Hepatocyte (in vitro differentiated cells): ENCODE results near the gene SRRT. TPM values are rescaled to one million over a fixed set of nuclear protein-coding genes. Genes with fewer than 3 reads are reported as not detected.

Experiments
- DNase-seq: peaks from one replicate; pipeline ENCODE4 v3.0.0-alpha.2; 2016; ENCODE audit warnings: low spot score
- H2AFZ ChIP-seq: fragments of 200-600 bp; sonication (generic); 2 replicates; pipeline ENCODE4 v1.6.0; 2016; ENCODE audit warnings: antibody characterized with exemption, mild to moderate bottlenecking
- H3K27ac ChIP-seq: fragments of 200-600 bp; sonication (generic); 2 replicates; pipeline ENCODE4 v1.5.1; 2016; ENCODE audit warnings: mild to moderate bottlenecking
- H3K27me3 ChIP-seq: fragments of 200-600 bp; sonication (generic); 2 replicates; pipeline ENCODE4 v1.6.1; 2016
- H3K36me3 ChIP-seq: fragments of 200-600 bp; sonication (generic); replicated peaks from 2 replicates; pipeline ENCODE4 v1.5.1; 2016; ENCODE audit warnings: low read depth; ENCODE audit not compliant: insufficient read depth
- H3K4me1 ChIP-seq: fragments of 200-600 bp; sonication (generic); 2 replicates; pipeline ENCODE4 v1.5.1; 2016; ENCODE audit warnings: mild to moderate bottlenecking, moderate library complexity; ENCODE audit not compliant: insufficient read depth
- H3K4me2 ChIP-seq: fragments of 200-600 bp; sonication (generic); 2 replicates; pipeline ENCODE4 v1.6.0; 2016
- H3K4me3 ChIP-seq: fragments of 200-600 bp; sonication (generic); 2 replicates; pipeline ENCODE4 v1.5.1; 2016; ENCODE audit warnings: mild to moderate bottlenecking
- H3K79me2 ChIP-seq: fragments of 200-600 bp; sonication (generic); 2 replicates; pipeline ENCODE4 v1.6.0; 2017; ENCODE audit warnings: mild to moderate bottlenecking
- H3K9me2 ChIP-seq: fragments of 200-600 bp; sonication (generic); replicated peaks from 2 replicates; pipeline ENCODE4 v1.6.0; 2017; ENCODE audit warnings: mild to moderate bottlenecking; ENCODE audit not compliant: insufficient read depth
- H3K9me3 ChIP-seq: fragments of 200-600 bp; sonication (generic); 2 replicates; pipeline ENCODE4 v1.5.1; 2016; ENCODE audit warnings: low read depth, mild to moderate bottlenecking
- H4K20me1 ChIP-seq: fragments of 200-600 bp; sonication (generic); 2 replicates; pipeline ENCODE4 v1.6.0; 2016; ENCODE audit warnings: mild to moderate bottlenecking; ENCODE audit not compliant: insufficient read depth, poor library complexity, severe bottlenecking
- CTCF ChIP-seq: fragments of 200-600 bp; sonication (generic); IDR thresholded peaks from 2 replicates; pipeline ENCODE4 v1.5.1; 2016; ENCODE audit warnings: antibody characterized with exemption, mild to moderate bottlenecking; ENCODE audit not compliant: poor library complexity
- EZH2 ChIP-seq: fragments of 200-600 bp; sonication (generic); IDR thresholded peaks from 2 replicates; pipeline ENCODE4 v1.6.1; 2016; ENCODE audit warnings: antibody characterized with exemption, mild to moderate bottlenecking, borderline replicate concordance
- EZH2phosphoT487 ChIP-seq: fragments of 200-600 bp; sonication (generic); IDR thresholded peaks from one replicate; pipeline ENCODE4 v1.6.1; 2018; ENCODE audit warnings: antibody characterized with exemption, mild to moderate bottlenecking, low read depth, moderate library complexity; ENCODE audit not compliant: unreplicated experiment, severe bottlenecking
- WGBS: methylation state at CpG from one replicate; pipeline ENCODE4 v1.1.6; 2016; ENCODE audit warnings: low lambda C conversion rate; ENCODE audit errors: missing lambda C conversion rate; 5-methylcytosine and 5-hydroxymethylcytosine counted together
- polyA plus RNA-seq: library from polyadenylated mRNA; unstranded; fragments of >200 nt; fragmentation: Nextera tagmentation; extraction: Ambion mirVana; gene quantifications from 2 replicates; pipeline ENCODE4 v1.2.1, GENCODE V29; 2016
- total RNA-seq: library from RNA; depleted of rRNA; stranded (reverse); fragments of >200 nt; gene quantifications from 2 replicates; pipeline ENCODE4 v1.2.3, GENCODE V29; 2014

SRRT gene
- total and polyA plus RNA-seq, 2 experiments from 2014 or later = 49.1 to 91.7 TPM

- WGBS = 93% methylated on average over 4 of the region's 4 CpGs
- peak overlapping the region; percentile 91 for H3K27ac ChIP-seq
These were observed 44.5 kb upstream of the SRRT start for GRCh38 chr7:100830396-100830795.

GRCh38 chr7:100832281-100832633 lies 42.6 kb upstream of the SRRT start:
- H3K27ac ChIP-seq = peak overlapping the region; percentile 91
- H3K4me2 ChIP-seq = peak overlapping the region; percentile 65
- 76% methylated on average over 5 of the region's 5 CpGs for WGBS
- H3K36me3 ChIP-seq = no peaks in the 10 kb centered on the region
- no peak overlapping the region for H3K4me3 ChIP-seq
- peaks cover 33% of the 10 kb centered on the region for H3K4me1 ChIP-seq
- no peaks in the 10 kb centered on the region for H4K20me1 ChIP-seq
- H3K27me3 ChIP-seq = no peaks in the 10 kb centered on the region
- TF ChIP-seq CTCF (no peak), EZH2phosphoT487 (no peak), EZH2 (no peak)
- no peaks in the 10 kb centered on the region for H3K9me2 ChIP-seq
- H2AFZ ChIP-seq = no peak overlapping the region
- DNase-seq = no peak
- H3K9me3 ChIP-seq = no peaks in the 10 kb centered on the region
- H3K79me2 ChIP-seq = peaks cover 18% of the 10 kb centered on the region

More at GRCh38 chr7:100830396-100830795, 44.5 kb upstream of the SRRT start:
- H3K36me3 ChIP-seq = no peaks in the 10 kb centered on the region
- no peaks in the 10 kb centered on the region for H3K9me3 ChIP-seq
- no peak for TF ChIP-seq EZH2phosphoT487
- TF ChIP-seq EZH2 = no peak
- no peak for TF ChIP-seq CTCF
- H3K9me2 ChIP-seq = no peaks in the 10 kb centered on the region
- no peak for DNase-seq
- no peak overlapping the region for H2AFZ ChIP-seq
- H3K79me2 ChIP-seq = peaks cover 34% of the 10 kb centered on the region
- peaks cover 23% of the 10 kb centered on the region for H3K4me1 ChIP-seq
- H3K4me3 ChIP-seq = no peak overlapping the region
- no peaks in the 10 kb centered on the region for H3K27me3 ChIP-seq
- H3K4me2 ChIP-seq = no peak overlapping the region
- H4K20me1 ChIP-seq = peaks cover 9% of the 10 kb centered on the region

GRCh38 chr7:100835903-100836811 lies 38.7 kb upstream of the SRRT start:
- TF ChIP-seq EZH2phosphoT487 = no peak
- no peak for TF ChIP-seq EZH2
- no peak for TF ChIP-seq CTCF
- H3K9me2 ChIP-seq = no peaks in the 10 kb centered on the region
- peak overlapping the region; percentile 70 for H2AFZ ChIP-seq
- no peak overlapping the region for H3K4me3 ChIP-seq
- peak overlapping the region; percentile 72 for H3K4me2 ChIP-seq
- H3K27ac ChIP-seq = peak overlapping the region; percentile 94
- H3K79me2 ChIP-seq = no peaks in the 10 kb centered on the region
- 21% methylated on average over 17 of the region's 17 CpGs for WGBS
- no peaks in the 10 kb centered on the region for H4K20me1 ChIP-seq
- H3K4me1 ChIP-seq = peaks cover 24% of the 10 kb centered on the region
- H3K9me3 ChIP-seq = no peaks in the 10 kb centered on the region
- H3K36me3 ChIP-seq = no peaks in the 10 kb centered on the region
- peak; percentile 89 for DNase-seq
- no peaks in the 10 kb centered on the region for H3K27me3 ChIP-seq
